BLaER1 treated with 17β-estradiol and CSF1 and Interleukin-3, amounts not matched to agents 10 nM and 100 nM (cell line): ENCODE results near the gene SPRR2B.

Experiments
- H3K27ac ChIP-seq, 11 experiments: shearing (Covaris generic); formaldehyde crosslinking; 2 replicates each; pipeline ENCODE4 v1.8.1; 2022
- H3K27me3 ChIP-seq, 11 experiments: shearing (Covaris generic); formaldehyde crosslinking; 2 replicates each; pipeline ENCODE4 v1.8.1; 2022
- H3K36me3 ChIP-seq, 11 experiments: shearing (Covaris generic); formaldehyde crosslinking; 2 replicates each; pipeline ENCODE4 v1.8.1; 2022
- H3K4me1 ChIP-seq, 10 experiments: shearing (Covaris generic); formaldehyde crosslinking; 2 replicates each; pipeline ENCODE4 v1.8.1; 2022
- H3K4me2 ChIP-seq, 11 experiments: shearing (Covaris generic); formaldehyde crosslinking; 2 replicates each; pipeline ENCODE4 v1.8.1; 2022
- H3K4me3 ChIP-seq, 10 experiments: shearing (Covaris generic); formaldehyde crosslinking; 2 replicates each; pipeline ENCODE4 v1.8.1; 2022
- H3K9ac ChIP-seq, 11 experiments: shearing (Covaris generic); formaldehyde crosslinking; 2 replicates each; pipeline ENCODE4 v1.8.1; 2022
- H3K9me3 ChIP-seq, 11 experiments: shearing (Covaris generic); formaldehyde crosslinking; replicated peaks in 1 of 11; 2 replicates each; pipeline ENCODE4 v1.8.1; 2022
- H4K20me1 ChIP-seq, 11 experiments: shearing (Covaris generic); formaldehyde crosslinking; 2 replicates each; pipeline ENCODE4 v1.8.1; 2022
- Cebpa-rat ChIP-seq, 11 experiments: shearing (Covaris generic); IDR thresholded peaks; 2 replicates each; pipeline ENCODE4 v1.8.1; 2022

Gene SPRR2B

DNA sequence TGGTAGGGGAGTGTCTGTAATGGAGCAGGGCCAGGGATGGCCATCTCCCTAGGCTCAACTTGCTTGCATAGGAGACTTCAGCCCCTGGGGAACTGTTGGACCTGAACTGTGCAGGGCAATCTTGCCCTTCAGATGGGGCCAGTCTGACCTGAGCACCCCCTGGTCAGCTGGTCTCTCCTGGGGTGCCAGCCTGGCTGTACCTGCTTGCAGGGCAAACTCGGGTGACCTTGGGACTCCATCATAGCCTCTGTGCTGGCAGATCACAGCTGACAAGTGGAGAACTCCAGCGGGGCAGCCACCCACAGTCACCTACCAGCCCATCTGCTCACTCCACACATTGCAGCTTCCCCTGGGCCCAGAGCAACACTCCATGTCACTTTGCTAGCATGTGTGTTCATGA lies 22.2 kb downstream of the SPRR2B start:
- H3K4me1 ChIP-seq = peaks cover 0 to 28% (median 16%) of the 10 kb centered on the region in 10 experiments; a peak in 16 of 20 replicates
- peaks cover 11 to 43% (median 18%) of the 10 kb centered on the region in 11 experiments; a peak in 21 of 22 replicates for H3K9me3 ChIP-seq
- H3K4me2 ChIP-seq = no peak overlapping the region

DNA sequence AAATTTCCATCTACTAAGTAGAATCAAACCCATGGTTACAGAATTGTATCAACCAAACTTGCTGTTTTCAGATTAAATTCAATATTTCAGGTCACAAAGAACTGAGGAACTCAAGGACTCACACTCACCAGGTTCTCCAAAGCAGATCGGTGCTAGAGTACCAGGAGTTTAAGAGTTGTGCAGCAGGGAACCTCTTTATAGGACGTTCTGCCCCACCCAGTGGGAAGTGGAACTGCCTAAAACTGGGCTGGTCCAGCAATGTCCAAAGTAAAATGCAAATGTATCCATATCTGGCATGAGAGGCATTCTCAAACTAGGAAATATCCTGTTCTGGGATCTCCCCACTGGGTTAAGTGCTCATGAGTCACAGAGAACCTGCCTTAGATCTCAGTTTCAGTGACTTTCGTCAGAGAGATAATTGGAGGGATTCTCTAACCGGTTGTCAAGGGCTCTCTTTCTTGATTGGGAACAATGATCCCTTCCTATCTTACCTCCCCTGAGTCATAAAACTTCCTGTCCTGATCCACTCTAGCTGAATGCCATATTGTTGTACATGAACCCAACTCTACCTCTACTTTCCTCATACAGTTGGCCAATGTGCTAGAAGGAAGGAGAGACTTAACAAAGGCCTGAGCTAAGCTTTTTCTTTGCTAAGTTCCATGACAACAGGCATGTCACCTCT lies 30.3 kb downstream of the SPRR2B start, which contains the start of gene SPRR2D:
SPRR2D (minus strand) TSS at position 171 of the 682 bp plus-strand sequence. CDS start 774 bp downstream, outside the sequence.
- no peak within 1 kb of the TSS for H3K27ac ChIP-seq

More for the DNA sequence above, 22.2 kb downstream of the SPRR2B start:
- no peak overlapping the region; a peak in 1 of 22 replicates for H3K27ac ChIP-seq
- no peak for TF ChIP-seq Cebpa-rat (IDR thresholded peaks at IDR 0.05)
- H3K36me3 ChIP-seq = no peaks in the 10 kb centered on the region
- H3K27me3 ChIP-seq = peaks cover 0 to 25% (median 0%) of the 10 kb centered on the region in 11 experiments; a peak in 3 of 22 replicates
- H3K9ac ChIP-seq = no peak overlapping the region
- H4K20me1 ChIP-seq = no peaks in the 10 kb centered on the region
- no peak overlapping the region for H3K4me3 ChIP-seq

DNA sequence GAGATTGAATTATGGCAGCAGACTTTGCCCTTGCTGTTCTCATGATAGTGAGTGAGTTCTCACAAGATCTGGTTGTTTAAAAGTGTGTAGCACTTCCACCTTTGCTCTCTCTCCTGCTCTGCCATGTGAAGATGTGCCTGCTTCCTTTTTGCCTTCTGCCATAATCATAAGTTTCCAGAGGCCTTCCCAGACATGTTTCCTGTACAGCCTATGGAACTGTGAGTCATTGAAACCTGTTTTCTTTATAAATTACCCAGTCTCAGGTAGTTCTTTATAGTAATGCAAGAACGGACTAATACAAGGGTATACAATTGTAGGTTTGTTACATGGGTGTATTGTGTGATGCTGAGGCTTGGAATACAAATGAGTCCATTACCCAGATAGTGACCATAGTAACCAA lies 36.2 kb downstream of the SPRR2B start:
- Histone ChIP-seq H3K4me2 (no peak overlapping the region), H4K20me1 (peaks cover 0 to 12% (median 0%) of the 10 kb centered on the region in 11 experiments; a peak in 6 of 22 replicates), H3K9ac (no peak overlapping the region), H3K27me3 (peaks cover 0 to 82% (median 9%) of the 10 kb centered on the region in 11 experiments; a peak in 10 of 22 replicates), H3K36me3 (no peaks in the 10 kb centered on the region), H3K9me3 (peaks cover 0 to 18% (median 0%) of the 10 kb centered on the region in 11 experiments; a peak in 3 of 22 replicates), H3K4me3 (no peak overlapping the region), H3K4me1 (peaks cover 13 to 24% (median 20%) of the 10 kb centered on the region in 10 experiments), H3K27ac (no peak overlapping the region)
- TF ChIP-seq Cebpa-rat (IDR thresholded peaks at IDR 0.05) = no peak

More for the DNA sequence above, 30.3 kb downstream of the SPRR2B start, which contains the start of gene SPRR2D:
- Histone ChIP-seq H3K36me3 (no peaks in the 10 kb centered on the region), H3K4me1 (peaks cover 0 to 18% (median 8%) of the 10 kb centered on the region in 10 experiments; a peak in 16 of 20 replicates), H4K20me1 (no peaks in the 10 kb centered on the region), H3K9me3 (peaks cover 0 to 7% (median 0%) of the 10 kb centered on the region in 11 experiments; a peak in 2 of 22 replicates), H3K4me3 (no peak within 1 kb of the TSS), H3K4me2 (peak within 1 kb of the TSS in 1 of 11 experiments; percentile 21; a peak in 1 of 22 replicates), H3K9ac (no peak within 1 kb of the TSS), H3K27me3 (peaks cover 0 to 65% (median 0%) of the 10 kb centered on the region in 11 experiments; a peak in 7 of 22 replicates)
- no peak for TF ChIP-seq Cebpa-rat (IDR thresholded peaks at IDR 0.05)

DNA sequence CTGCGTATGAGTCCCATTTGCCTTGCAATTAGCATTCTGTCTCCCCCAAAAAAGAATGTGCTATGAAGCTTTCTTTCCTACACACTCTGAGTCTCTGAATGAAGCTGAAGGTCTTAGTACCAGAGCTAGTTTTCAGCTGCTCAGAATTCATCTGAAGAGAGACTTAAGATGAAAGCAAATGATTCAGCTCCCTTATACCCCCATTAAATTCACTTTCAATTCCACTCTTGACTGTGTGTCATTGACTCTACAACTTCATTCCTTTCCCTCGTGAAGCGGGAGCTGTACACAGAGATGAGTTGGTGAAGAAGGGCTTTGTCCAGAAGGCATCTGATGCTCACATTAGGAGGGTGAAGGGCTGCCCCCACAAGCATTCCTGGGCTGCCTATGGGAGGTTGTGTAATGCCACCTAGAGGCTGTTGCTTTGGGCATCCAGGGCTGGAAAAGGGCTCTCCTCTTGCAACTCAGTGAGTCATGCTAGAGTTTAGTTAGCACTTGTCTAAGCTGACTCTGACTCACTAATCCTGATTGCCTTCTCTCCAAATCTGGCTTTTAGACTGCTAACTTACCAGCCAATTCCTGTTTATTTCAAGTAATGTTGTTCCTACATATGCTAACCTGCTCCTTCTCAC lies 38.6 kb downstream of the SPRR2B start:
- TF ChIP-seq Cebpa-rat (IDR thresholded peaks at IDR 0.05) = 0 out of 22 replicates have a peak, but pooled peaks of 3 of the 11 experiments have one; percentile 11 to 13 (median 12)
- Histone ChIP-seq H3K36me3 (no peaks in the 10 kb centered on the region), H3K4me3 (no peak overlapping the region), H4K20me1 (peaks cover 0 to 12% (median 0%) of the 10 kb centered on the region in 11 experiments; a peak in 6 of 22 replicates), H3K27ac (no peak overlapping the region), H3K27me3 (peaks cover 0 to 94% (median 9%) of the 10 kb centered on the region in 11 experiments; a peak in 10 of 22 replicates), H3K4me1 (peaks cover 13 to 24% (median 20%) of the 10 kb centered on the region in 10 experiments), H3K9ac (no peak overlapping the region), H3K9me3 (peaks cover 0 to 31% (median 5%) of the 10 kb centered on the region in 11 experiments; a peak in 6 of 22 replicates), H3K4me2 (peak overlapping the region; percentile 43 to 76 (median 57); a peak in 21 of 22 replicates)

DNA sequence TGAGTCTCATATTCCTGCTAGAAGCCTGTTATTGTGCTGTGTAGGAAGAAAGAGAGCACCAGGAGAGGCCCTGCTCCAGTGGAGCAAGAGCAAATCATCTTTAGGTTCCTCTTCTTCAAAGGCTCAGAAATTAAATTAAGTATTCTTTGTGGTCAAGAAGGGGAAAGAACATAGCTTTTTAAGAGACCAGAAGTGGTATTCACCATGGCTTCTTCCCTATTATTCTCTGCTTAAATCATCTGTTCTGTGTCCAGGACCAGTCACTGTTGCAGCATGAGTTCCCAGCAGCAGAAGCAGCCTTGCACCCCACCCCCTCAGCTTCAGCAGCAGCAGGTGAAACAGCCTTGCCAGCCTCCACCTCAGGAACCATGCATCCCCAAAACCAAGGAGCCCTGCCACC lies 39.3 kb downstream of the SPRR2B start:
- Histone ChIP-seq H3K36me3 (no peaks in the 10 kb centered on the region), H3K9me3 (peaks cover 0 to 31% (median 5%) of the 10 kb centered on the region in 11 experiments; a peak in 6 of 22 replicates), H3K4me3 (no peak overlapping the region), H3K27me3 (peaks cover 0 to 94% (median 9%) of the 10 kb centered on the region in 11 experiments; a peak in 10 of 22 replicates), H3K27ac (no peak overlapping the region), H3K9ac (no peak overlapping the region), H3K4me2 (peak overlapping the region; percentile 43 to 76 (median 57); a peak in 21 of 22 replicates), H4K20me1 (peaks cover 0 to 12% (median 0%) of the 10 kb centered on the region in 11 experiments; a peak in 6 of 22 replicates), H3K4me1 (peaks cover 13 to 24% (median 20%) of the 10 kb centered on the region in 10 experiments)
- no peak for TF ChIP-seq Cebpa-rat (IDR thresholded peaks at IDR 0.05)

DNA sequence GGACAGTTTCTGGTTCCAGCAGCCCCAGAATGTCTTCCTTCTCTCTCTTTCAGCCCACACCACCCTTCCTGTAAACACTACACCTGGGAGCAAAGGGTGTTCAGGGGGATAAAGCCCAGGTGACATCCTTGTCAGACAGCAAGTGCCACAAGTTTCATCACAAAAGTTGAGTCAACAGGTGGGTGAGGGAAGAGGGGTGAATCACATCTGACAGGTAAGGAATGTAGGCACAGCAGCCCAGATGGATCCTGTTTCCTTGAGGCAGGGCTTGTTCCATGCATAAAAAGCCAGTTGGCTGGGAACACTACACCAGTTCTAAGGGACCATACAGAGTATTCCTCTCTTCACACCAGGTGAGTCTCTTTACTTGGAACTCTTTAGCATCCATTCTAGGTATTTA lies 40.5 kb downstream of the SPRR2B start, which contains the start of gene SPRR1B:
SPRR1B (plus strand) TSS at position 309 of the 400 bp plus-strand sequence. CDS start 1,143 bp downstream, outside the sequence.
- Histone ChIP-seq H3K27ac (no peak within 1 kb of the TSS), H3K4me3 (no peak within 1 kb of the TSS), H3K36me3 (no peaks in the 10 kb centered on the region), H3K4me1 (peaks cover 13 to 24% (median 20%) of the 10 kb centered on the region in 10 experiments), H4K20me1 (peaks cover 0 to 12% (median 0%) of the 10 kb centered on the region in 11 experiments; a peak in 6 of 22 replicates), H3K9ac (no peak within 1 kb of the TSS), H3K27me3 (peaks cover 0 to 93% (median 9%) of the 10 kb centered on the region in 11 experiments; a peak in 10 of 22 replicates), H3K4me2 (peak within 1 kb of the TSS in 10 of 11 experiments; percentile 2 to 76 (median 57); a peak in 14 of 22 replicates), H3K9me3 (peaks cover 0 to 22% (median 5%) of the 10 kb centered on the region in 11 experiments; a peak in 5 of 22 replicates)
- TF ChIP-seq Cebpa-rat (IDR thresholded peaks at IDR 0.05) = no peak

DNA sequence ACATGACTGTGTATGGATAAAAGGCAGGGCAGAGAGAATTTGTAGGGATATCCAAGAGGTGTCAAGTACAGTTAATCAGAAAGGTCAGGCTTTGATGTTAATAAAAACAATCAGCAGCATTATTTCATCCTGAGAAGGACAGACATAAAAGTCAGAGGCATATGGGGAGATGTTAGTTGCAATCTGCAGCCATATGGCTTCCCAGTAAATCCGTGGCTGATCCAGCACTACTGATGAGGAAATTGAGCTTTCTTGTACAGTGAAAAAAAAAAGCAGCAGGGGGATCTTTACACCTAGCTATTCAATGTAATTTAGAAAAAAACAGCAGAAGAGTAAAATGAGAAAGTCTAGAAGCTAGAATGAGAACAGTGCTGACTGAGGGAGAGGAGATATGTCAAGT lies 42.6 kb downstream of the SPRR2B start:
- H3K36me3 ChIP-seq = no peaks in the 10 kb centered on the region
- H4K20me1 ChIP-seq = peaks cover 0 to 12% (median 0%) of the 10 kb centered on the region in 11 experiments; a peak in 6 of 22 replicates
- peaks cover 0 to 93% (median 9%) of the 10 kb centered on the region in 11 experiments; a peak in 10 of 22 replicates for H3K27me3 ChIP-seq
- H3K4me3 ChIP-seq = no peak overlapping the region
- no peak overlapping the region for H3K9ac ChIP-seq
- no peak overlapping the region for H3K4me2 ChIP-seq
- H3K27ac ChIP-seq = no peak overlapping the region
- H3K4me1 ChIP-seq = peaks cover 19 to 28% (median 25%) of the 10 kb centered on the region in 10 experiments
- TF ChIP-seq Cebpa-rat (IDR thresholded peaks at IDR 0.05) = no peak
- peaks cover 0 to 13% (median 0%) of the 10 kb centered on the region in 11 experiments; a peak in 3 of 22 replicates for H3K9me3 ChIP-seq

DNA sequence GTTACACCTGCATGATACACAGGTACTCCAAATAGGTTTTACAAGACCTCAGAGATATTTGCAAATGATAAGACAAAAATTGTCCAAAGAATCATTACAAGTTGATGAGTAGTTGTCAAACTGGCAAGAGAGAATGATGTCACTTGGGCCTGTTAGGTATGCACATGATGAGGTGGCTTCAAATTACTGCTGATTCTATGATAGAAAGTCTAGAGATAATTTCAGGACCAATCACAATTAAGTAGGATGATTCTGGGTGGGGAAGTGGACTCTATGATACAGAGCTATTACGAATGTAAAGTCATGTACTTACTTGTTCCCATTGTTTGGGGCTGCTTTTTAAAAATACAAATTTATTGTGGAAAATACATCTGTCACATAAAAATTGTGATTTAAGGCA lies 45.6 kb downstream of the SPRR2B start:
- TF ChIP-seq Cebpa-rat (IDR thresholded peaks at IDR 0.05) = no peak
- Histone ChIP-seq H3K4me3 (no peak overlapping the region), H3K9ac (no peak overlapping the region), H3K4me2 (no peak overlapping the region), H3K36me3 (no peaks in the 10 kb centered on the region), H3K27me3 (peaks cover 0 to 91% (median 6%) of the 10 kb centered on the region in 11 experiments; a peak in 10 of 22 replicates), H3K4me1 (peaks cover 15 to 37% (median 32%) of the 10 kb centered on the region in 10 experiments; a peak in 19 of 20 replicates), H3K27ac (no peak overlapping the region), H4K20me1 (no peaks in the 10 kb centered on the region), H3K9me3 (peaks cover 0 to 13% (median 0%) of the 10 kb centered on the region in 11 experiments; a peak in 3 of 22 replicates)
